ENCODE data around the gene HHATL.

HHATL gene

GRCh38 chr3:42654331-42655201, 48.0 kb downstream of the HHATL start:
- peak; percentile 74 for FAIRE-seq
- DNase-seq (ENCODE audit: low spot score) = peak; percentile 71

GRCh38 chr3:42653560-42654330, 48.9 kb downstream of the HHATL start, which contains the start of gene ZBTB47:
TSS of gene ZBTB47 (plus strand) at chr3:42653697. CDS start at chr3:42658356, 4,659 bp downstream.
- FAIRE-seq (no peak), DNase-seq (ENCODE audit: low spot score) (no peak)

GRCh38 chr3:42653303-42653559, 49.4 kb downstream of the HHATL start:
- FAIRE-seq (no peak), DNase-seq (ENCODE audit: low spot score) (no peak)

- DNase-seq (ENCODE audit: low spot score) = peak; percentile 85
- peak; percentile 88 for FAIRE-seq
Observed at GRCh38 chr3:42652611-42653302, 49.8 kb downstream of the HHATL start.

GRCh38 chr3:42652251-42652610, 50.4 kb downstream of the HHATL start:
- FAIRE-seq (peak; percentile 40), DNase-seq (ENCODE audit: low spot score) (no peak)

- DNase-seq (ENCODE audit: low spot score) (no peak), FAIRE-seq (peak; percentile 61)
Observed at GRCh38 chr3:42651248-42652091, 51.1 kb downstream of the HHATL start.

- no peak for FAIRE-seq
- no peak for DNase-seq (ENCODE audit: low spot score)
Observed at GRCh38 chr3:42649783-42650182, 52.8 kb downstream of the HHATL start.

- DNase-seq (ENCODE audit: low spot score) (no peak), FAIRE-seq (no peak)
Observed at GRCh38 chr3:42649006-42649405, 53.6 kb downstream of the HHATL start.

- DNase-seq (ENCODE audit: low spot score) = no peak
- peak; percentile 32 for FAIRE-seq
Observed at GRCh38 chr3:42647821-42648459, 54.7 kb downstream of the HHATL start.

Data from urothelium cell line (cell line).